GM18909 (cell line): Measurements from ENCODE around the gene DVL3.
"Not testable (repeated sequence)": the region's sequence is repeated elsewhere in the genome, so short reads cannot be mapped to it uniquely, and the experiment has no call there.

Experiments used
- ATAC-seq: cut with Tn5 transposase; IDR thresholded peaks from one replicate; pipeline ENCODE4 v1.9.1; 2021; ENCODE audit warnings: mild to moderate bottlenecking; ENCODE audit not compliant: unreplicated experiment, poor library complexity

DVL3 gene

DNA sequence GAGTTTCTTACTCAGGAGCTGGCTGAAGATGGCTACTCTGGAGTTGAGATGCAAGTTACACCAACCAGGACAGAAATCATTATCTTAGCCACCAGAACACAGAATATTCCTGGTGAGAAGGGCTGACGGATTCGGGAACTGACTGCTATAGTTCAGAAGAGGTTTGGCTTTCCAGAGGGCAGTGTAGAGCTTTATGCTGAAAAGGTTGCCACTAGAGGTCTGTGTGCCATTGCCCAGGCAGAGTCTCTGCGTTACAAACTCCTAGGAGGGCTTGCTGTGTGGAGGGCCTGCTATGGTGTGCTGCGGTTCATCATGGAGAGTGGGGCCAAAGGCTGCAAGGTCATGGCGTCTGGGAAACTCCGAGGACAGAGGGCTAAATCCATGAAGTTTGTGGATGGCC lies 5.4 kb upstream of the DVL3 start:
- not testable (repeated sequence) for ATAC-seq

DNA sequence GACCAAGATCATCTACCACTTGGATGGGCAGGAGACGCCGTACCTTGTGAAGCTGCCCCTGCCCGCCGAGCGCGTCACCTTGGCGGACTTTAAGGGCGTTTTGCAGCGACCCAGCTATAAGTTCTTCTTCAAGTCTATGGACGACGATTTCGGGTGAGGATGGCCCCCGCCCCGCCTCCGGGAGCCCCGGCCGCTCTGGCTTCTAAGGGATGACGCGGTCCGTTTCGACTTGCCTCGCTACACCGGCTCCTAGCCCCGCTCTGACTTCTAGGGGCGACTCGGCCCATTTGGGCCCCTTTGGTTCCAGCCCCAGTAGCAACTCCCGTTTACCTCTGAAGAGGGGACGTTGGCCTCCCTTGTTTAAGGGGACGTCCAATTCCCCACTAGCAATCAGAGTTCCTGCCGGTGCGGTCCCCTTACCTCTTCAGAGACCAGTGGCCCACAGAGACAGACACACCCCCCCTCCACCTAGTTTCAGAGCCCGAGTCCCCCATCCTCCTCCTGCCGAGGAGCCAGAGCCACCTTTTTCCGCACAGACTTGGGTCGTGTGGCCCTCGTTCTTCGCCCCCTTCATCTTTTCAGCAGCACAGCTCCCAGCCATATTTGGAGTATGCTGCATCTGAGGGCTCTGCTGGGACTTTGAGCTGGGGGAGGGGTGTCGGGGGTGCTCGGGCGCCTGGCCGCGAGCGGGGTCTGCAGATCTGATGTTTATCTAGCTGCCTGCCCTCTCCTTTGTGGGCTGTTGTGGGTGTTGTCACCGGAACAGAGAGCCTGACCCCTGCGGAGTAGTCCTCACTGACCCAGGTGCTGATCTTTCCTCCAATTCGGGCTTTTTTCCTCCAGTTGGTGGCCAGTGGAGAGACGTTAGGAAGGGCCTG lies 706 bp downstream of the DVL3 start:
- peak; percentile 32 for ATAC-seq

DNA sequence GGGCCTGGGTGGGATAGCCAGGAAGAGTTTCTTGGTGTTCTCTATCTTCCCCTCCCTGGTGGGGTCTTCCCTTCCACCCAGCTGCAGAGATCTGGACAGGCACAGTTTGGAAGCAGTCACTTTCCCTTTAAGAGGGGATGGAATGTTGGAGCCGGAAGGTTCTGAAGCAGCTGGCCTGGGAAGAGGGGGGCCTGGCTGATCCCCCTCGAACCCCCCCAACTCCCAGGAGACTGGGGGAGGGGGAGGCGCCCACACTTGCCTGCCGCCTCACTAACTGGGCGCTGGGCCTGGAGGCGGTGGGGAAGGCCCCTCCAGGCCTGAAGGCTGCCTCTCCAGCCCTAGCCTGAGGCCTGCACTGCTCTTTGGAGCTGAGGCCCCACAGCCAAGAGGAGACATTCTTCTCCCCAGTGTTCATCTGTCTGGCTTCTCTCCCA lies 1.4 kb downstream of the DVL3 start:
- ATAC-seq: no peak

DNA sequence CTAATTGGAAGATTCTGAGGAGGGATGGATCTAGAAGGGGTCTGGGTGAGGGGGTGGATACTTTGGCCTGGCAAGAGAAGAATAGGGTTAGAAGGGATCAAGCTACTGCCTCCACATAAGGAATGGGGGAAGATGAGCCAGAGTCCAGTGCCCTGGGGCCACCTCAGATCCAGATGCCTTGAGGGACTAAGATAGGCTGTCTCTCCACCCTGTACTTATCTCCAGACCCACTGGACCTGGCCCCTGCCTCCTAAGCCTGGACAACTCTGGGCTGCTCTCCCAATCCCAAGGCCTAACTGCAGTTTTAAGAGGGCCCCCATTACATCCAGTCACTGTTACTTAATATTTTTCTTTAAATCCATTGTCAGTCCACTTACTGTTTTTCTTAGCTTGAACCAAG lies 2.0 kb downstream of the DVL3 start:
- ATAC-seq: no peak

DNA sequence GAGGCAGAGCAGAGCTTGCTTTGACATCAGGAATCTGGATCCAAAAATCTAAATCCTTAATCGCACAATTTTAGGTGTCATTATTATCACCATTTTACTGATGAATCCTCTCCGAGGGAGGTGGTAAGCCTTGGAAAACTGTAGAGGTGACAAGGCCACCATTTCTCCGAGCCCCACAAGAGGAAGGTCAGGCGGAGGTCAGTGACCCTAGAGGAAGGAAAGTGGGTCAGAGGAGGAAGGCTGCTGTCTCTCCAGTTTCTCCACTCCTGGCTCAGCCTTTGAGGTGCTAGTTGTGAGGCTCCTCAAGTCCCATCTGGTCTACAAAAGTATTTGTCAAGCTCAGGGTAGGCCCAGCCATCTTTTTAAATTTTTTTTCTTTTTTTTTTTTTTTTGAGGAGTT lies 3.2 kb downstream of the DVL3 start:
- no peak for ATAC-seq

DNA sequence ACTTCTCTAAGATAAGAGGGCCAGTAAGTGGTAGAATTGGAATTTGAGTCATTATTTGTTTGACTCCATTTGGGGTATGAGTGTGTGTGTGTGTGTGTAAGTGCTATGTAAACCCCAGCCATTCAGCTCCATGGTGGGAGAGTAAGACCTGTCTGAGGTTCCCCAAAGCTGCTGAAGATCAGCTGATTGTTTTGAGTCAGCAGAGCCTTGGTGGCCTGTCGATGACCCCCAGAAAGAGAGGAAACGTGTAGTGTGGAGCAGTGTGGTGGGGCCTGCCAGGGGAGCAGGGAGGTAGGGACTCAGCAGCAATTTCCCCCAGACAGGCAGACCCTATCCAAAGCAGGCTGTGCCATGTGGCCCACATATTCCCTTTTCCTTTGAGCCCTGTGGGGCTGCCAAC lies 5.3 kb downstream of the DVL3 start:
- peak; percentile 44 for ATAC-seq

DNA sequence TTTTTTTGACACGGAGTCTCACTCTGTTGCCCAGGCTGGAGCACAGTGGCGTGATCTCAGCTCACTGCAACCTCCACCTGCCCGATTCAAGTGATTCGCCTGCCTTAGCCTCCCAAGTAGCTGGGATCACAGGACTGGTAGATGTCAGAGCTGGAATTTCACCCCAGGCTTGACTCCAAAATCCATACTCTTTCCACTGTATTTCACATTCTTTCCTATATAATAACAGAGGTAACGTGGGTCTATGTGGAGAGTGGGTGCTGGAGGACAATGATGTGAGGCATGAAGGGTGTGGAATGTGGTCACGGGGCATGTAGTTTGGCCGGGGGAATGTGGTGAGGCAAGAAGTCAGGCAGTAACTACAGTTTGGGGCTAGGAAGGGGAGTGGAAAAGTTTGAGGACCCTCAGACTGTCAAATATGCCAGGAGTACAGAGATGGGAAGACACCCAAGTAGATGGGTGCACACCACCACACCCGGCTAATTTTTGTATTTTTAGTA lies 7.4 kb downstream of the DVL3 start:
- ATAC-seq: not testable (repeated sequence)

DNA sequence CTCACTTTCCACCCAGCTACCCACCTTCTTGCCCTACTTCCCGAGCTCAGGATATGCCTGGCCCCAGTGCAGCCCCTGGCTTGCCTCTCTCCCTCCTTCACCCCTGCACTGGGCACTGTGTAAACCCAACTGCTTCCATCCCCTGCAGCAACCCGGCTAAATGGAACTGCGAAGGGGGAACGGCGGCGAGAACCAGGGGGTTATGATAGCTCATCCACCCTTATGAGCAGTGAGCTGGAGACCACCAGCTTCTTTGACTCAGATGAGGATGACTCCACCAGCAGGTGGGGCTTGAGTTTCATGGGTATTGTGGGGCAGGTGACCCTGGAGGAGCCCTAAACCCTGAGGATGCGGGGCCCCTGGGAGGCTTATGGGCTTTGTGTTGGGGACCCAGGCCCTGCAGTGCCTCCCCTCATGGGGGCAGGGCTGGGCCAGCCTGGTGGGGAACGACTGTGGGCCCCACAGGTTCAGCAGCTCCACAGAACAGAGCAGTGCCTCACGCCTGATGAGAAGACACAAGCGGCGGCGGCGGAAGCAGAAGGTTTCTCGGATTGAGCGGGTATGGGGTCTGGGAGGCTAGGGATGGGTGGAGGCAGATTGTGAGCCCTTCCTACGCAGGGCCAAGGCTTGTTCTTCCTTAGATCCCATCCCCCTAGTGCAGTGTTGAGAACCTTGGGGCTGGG lies 9.6 kb downstream of the DVL3 start:
- no peak for ATAC-seq

DNA sequence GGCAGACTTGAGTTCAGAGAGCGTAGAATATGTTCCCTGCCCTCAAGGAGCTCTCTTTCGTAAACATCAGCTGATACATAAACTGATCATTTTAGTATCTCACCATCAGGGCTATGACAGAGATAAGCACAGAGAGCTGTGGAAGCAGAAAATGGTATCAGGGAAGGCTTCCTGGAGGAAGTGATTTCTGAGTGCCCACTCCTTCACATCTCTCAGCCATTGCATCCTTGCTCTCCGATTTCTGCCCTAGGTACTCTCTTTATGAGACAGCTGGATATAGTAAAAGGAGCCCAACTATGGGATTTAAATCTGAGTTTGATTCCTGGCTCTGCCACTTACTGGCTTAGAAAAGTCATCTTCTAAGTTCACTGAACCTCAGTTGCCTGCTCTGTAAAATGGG lies 10.4 kb downstream of the DVL3 start:
- ATAC-seq: no peak

DNA sequence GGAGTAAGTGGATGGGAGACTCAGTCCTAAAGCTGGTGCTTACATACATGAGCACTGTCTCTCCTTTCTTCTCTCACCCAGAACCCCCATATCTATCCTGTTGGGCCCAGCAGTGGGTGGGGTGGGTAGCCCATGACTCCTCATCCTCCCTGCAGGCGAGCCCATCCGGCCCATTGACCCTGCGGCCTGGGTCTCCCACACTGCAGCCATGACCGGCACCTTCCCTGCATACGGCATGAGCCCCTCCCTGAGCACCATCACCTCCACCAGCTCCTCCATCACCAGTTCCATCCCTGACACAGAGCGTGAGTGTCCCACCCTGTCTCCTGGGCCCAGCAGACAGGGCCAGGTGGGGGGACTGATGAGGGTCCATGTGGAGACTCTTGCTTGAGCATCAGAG lies 11.5 kb downstream of the DVL3 start:
- no peak for ATAC-seq

DNA sequence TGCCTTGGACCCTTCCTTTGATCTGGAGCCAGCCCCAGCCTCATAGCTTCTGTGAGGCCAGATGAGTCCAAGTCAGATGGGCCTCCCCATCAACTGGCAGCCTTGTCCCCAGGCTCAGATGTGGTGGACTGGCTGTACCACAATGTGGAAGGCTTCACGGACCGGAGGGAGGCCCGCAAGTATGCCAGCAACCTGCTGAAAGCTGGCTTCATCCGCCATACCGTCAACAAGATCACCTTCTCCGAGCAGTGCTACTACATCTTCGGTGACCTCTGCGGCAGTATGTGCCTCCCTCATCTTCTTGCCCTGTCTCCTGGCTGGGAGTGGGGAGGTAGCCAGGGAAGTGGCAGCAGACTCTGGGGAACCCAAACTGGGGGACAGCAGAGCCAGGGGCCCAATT lies 12.6 kb downstream of the DVL3 start:
- no peak for ATAC-seq

DNA sequence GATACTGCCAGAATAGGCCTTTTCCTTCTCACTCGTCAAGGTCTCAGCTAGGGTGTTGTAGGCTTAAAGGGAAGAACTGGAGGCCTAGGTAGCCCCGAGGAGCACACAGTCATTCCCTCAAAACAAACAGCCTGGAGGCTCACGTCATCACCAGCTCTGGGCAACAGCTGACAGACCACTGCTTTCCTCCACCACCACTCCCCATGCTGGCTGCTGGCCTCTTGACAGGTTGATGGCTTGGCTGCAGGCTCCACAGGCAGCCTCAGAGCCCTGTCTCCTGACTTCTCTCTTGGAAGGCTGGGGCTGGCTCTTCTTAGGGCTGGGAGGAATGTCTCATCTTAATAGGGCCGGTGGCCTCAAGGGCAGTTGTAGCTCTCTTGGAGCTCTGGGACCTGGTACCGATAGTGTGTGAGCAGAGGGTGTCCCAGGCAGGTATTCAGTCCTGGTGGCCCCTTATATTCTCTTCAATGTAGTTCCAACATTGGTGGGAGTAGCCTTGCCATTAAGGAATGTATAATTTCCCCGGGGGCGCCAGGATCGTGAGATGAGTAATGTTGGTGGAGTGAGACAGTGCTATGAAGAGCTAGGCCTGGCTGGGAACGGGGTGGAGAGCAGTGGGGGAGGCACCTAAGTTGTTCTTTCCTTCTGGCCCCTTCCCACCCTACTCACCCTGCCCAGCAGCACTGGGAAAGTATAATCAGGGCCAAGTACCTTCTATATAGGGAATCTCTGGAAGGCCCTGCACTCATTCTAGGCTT lies 13.4 kb downstream of the DVL3 start:
- ATAC-seq: no peak

DNA sequence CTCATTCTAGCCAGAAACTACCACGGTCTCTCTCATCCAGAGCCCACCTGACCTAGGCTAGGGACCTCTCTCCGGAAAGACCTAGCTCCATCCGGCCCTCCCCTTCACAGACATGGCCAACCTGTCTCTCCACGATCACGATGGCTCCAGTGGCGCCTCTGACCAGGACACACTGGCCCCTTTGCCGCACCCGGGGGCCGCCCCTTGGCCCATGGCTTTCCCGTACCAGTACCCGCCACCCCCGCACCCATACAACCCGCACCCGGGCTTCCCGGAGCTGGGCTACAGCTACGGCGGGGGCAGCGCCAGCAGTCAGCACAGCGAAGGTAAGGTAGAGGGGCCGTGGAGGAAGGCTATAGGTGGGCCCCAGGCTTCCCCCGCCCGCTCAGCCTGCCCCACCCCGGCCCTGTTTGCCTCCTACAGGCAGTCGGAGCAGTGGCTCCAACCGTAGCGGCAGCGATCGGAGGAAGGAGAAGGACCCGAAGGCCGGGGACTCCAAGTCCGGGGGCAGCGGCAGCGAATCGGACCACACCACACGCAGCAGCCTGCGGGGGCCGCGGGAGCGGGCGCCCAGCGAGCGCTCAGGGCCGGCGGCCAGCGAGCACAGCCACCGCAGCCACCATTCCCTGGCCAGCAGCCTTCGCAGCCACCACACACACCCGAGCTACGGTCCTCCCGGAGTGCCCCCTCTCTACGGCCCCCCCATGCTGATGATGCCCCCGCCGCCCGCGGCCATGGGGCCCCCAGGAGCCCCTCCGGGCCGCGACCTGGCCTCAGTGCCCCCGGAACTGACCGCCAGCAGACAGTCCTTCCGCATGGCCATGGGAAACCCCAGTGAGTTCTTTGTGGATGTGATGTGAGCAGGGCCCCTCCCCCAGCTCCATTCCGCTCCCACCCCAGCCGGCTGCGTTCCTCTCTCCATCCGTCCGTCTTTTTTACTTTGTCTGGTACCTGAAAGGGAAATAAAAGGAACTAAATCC lies 15.0 kb downstream of the DVL3 start:
- no peak for ATAC-seq

DNA sequence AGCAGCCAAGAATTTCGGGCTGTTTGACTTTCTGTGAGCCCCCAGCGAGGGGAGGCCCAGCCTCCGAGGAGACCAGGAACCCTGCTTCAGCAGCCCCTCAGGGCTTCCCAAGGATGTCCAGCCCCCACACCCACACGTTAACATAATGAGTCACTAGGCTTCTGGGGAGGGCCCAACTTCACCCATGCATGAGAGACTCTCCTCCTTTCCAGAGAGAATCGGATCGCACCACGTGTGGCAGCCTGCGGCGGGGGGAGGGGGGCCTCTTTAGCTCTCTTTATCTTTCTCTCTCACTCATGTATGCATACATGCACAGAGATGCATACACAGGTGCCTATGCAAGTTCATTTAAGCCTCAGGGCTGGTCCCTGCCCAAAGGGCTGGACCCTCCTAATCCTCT lies 16.4 kb downstream of the DVL3 start:
- ATAC-seq: no peak

DNA sequence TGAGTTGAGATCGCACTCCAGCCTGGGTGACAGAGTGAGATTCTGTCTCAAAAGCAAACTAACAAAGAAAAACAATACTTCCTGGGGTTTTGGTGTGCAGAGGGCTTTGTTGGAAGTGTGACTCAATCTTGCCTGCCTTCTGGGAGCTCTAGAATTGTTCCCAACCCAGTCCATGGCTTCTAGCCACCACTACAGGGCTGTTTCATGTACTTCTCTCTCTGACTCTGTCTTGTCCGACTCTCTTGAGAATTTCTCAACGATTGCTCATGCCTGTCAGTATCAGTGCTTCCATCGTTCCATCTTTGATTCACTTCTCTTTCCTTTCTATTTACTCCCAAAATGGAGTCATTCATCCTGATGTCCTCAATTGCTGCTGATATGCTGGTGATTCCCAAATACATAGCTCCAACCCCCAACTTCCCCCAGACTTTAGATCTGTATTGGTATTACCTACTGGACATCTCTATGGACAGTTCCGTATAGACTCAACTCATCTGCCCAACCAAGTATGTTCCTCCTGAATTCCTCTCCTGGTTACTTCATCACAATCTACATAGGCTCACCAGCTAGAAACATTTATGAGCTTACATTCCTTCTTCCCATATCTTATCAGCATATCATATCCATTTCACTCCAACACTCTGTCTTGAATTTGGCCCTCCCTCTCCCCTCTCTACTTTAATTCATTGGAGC lies 17.6 kb downstream of the DVL3 start:
- no peak for ATAC-seq

DNA sequence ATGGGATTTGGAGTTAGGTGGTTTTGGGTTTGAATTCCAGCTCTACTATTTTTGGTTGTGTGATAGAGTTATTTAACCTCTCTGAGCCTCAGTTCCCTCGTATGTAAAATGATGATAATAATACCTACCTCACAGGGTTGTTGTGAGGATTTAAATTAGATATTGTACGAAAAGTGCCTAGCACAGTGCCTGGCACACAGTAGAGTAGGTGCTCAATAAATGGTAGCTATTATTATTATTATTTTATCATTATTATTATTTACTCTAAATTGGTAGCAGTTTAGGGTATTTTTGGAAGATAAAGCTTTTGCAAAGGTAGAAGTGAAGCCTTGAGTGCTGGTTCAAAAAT lies 18.2 kb downstream of the DVL3 start:
- no peak for ATAC-seq

DNA sequence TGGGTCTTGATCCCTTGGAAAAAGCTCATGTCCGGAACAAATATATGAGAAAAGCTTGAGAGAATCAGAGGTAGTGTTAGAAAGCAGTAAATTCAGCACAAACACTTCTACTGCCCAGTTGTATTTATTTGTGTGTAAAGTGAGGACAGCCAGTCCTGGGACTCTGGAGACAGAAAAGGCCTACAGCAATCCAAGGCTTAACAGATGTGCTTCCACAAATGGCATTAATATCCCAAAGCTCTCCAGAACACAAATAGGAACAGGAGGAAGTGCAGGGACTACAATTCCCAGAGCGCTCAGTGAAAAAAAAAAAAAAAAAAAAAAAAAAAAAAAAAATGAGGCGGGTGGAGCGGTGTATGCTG lies 19.1 kb downstream of the DVL3 start:
- ATAC-seq: peak; percentile 6

DNA sequence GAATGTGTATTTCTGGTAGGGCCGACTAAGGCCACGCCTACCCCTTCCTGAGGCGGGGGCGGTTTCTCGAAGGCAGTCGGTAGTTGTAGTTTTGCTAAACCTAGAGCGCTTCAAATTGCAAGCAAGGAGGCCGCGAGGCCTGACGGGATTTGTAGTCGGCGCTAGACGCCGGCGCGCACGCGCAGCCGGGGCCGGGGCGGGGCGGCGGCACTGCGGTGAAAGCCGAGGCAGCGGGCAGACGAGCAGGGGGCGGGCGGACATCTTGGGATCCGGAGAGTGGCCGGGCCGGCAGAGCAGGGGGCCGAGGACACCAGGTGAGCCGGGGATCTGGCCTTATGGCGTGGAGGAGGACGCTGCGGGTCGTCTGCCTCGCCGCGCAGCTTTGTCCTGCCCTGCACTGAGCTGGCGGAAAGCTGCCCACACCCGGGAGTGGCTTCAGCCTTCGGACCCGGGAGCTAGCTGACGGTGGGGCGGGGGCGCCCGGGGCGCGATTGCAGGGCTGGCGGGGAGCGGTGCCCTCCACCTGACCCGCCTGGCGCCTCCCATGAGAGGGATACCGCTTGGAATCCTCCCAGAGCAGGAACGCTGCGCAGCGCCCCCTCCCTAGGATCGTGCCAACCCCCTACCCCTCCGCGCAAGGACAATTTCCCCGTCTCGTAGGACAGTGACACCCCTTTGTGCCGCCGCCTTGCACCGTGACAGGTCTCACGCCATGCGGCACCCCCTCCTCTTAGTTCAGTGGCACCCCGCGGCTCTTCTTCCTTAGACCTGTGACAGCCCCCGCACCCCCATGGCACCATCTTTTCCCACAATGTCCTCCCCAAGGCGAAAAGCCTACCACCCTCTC lies 19.7 kb downstream of the DVL3 start, which contains the start of gene AP2M1:
TSS of gene AP2M1 (plus strand) at position 210 of the 847 bp plus-strand sequence. CDS start 2,139 bp downstream, outside the sequence.
- ATAC-seq: peak; percentile 94
